Stimulated activated CD8-positive, alpha-beta memory T cell treated with anti-CD3 and anti-CD28 coated beads, Interleukin-7, amount 100 ng/mL, for 48 hours (primary cell): Measurements from ENCODE around the gene GSTK1.

Experiments
- DNase-seq, 2 donors: peaks; one replicate each; pipeline ENCODE4 v3.0.0-alpha.2; 2020; ENCODE audit warnings: low read depth in 1 of 2; ENCODE audit errors: extremely low read depth in 1 of 2

GSTK1 gene

DNA sequence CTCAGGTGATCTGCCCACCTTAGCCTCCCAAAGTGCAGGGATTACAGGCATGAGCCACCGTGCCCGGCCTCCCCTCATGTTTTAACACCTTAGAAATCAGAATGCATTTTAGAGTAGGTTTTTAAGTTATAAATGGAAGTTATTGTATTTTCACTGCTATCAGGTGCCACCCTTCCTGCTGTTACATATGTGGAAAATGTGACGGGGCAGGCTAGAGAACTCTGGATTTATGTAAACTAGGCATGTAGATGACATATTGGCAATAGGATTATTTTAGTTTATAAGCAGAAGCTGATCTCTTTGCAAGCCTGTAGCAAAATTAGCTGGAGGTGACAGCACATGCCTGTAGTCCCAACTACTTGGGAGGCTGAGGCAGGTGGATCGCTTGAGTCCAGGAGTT, 27.1 kb downstream of the GSTK1 start:
- no peak for DNase-seq

DNA sequence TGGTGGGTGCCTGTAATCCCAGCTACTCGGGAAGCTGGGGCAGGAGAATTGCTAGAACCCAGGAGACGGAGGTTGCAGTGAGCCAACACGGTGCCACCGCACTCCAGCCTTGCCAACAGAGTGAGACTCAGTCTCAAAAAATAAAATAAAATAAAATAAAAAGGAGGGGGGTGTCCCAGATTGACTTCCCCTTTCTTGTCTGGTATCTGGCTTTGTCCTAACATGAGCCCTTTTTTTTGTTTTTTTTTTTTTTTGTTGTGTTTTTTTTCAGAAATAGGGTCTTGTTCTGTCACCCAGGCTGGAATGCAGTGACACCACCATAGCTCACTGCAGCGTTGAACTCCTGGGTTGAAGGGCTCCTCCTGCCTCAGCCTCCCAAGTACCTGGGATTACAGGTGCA, 29.6 kb downstream of the GSTK1 start:
- no peak for DNase-seq

DNA sequence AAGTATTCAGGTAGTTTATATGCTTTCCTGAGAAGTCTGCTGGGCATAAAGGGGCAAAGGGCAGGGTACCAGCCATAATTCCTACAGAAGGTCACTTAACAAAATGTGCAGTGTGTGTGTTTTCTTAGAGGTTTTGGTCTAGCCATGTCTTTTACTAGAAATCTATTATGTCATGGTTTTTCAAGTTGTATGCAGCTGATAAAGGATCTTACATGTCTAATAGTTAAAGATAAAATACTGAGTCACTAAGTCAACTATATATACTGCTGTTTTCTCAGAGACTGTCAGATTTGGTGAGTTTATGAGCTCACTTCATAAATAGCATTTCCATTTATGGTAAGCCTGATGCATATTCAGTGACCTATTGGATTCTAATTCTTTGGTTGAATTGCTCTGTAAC, 32.6 kb downstream of the GSTK1 start:
- DNase-seq, result no peak

DNA sequence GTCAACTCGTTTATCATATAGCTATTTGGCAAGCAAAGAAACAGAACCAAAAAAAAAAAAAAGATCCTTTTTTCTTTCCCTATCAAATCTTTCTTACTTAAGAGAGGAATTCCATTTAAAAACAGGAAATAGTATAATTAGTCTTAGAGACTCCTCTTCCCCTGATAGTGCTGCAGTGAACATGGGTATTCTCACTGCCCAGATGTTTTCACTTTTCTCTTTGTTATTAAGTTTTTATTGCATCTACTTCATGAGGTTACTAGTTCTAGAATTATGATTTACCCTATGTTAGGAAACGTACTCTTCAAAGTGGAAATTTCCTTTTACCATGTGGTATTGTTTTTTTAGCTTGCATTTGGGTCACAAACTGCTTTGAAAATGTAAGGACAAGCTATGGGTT, 33.4 kb downstream of the GSTK1 start:
- DNase-seq, result no peak

DNA sequence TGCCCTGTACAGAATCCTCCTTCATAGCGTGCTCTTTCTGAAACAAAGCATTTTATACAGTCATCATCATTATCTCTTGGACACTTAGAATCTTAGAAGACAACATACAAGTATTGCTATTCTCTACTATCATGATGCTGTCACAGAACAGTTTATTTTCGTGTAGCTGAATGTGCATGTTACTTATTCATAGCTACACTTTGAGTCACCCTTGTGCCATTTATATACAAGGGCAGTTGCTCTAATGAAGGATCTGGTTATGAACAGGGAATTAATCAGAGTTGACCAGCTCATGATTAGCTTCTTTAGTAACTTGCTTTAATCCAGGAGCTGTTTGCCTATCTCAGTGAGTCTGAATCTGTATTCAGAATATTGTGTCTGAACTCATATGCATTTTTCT, 36.1 kb downstream of the GSTK1 start:
- DNase-seq, result no peak

DNA sequence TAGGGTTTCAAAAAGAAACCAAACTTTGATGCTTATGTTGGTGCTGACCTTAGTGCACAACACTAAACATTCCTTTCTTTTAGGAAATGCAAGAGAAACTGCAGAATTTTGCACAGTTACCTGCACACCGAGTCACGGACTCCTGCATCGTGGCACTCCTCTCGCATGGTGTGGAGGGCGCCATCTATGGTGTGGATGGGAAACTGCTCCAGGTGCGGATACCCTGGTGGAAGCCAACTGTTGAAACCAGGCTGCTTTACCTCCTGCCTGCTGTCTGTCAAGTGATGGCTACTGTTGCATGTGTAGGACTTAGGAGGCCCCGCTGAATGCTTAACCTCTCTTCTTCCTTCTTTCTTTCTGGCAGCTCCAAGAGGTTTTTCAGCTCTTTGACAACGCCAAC, 36.6 kb downstream of the GSTK1 start:
- peak in 1 of 2 donors; percentile 28 for DNase-seq

DNA sequence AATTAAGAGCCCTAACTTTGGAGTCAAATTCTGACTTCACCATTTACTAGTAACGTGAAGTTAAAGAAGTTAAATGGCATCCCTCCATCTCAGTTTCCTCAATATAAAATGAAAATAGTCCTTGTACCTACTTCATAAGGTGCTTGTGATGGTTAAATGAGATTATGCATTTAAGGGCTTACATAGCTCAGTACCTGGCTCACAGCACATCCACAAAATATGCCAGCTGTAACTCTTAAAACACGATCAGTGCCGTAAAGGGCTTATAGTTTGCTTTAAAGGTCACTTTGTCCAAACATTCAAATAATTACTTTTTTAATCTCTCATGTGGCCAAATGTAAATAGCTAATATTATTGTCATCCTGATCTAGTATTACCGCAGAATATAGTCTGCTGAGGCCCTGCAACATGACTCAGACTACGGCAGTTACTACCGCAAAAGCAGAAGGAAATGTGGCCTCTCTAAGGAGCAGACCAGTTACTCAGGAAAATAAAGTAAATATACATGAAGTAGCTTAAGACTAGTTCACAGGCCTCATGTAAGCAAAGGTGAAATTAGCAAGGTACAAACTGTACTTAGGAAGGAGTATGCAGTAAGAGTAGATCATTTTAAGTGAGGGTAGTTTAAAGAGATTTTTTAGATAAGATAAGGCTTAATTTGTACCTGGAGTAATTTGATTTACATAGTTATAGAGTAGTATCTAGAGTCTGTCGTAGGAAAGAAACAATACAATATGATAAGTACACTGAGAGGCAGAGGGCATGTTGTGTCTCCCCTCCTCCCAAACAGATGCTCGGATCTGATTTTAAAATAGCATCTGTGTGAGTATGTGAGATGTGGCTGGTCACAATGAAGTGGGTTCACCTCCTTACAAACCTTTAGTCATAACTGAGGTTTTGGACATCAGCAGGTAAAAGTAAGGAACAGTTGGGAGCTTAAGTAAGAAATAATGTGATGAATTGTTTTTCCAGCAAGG, 38.0 kb downstream of the GSTK1 start:
- DNase-seq, result no peak

DNA sequence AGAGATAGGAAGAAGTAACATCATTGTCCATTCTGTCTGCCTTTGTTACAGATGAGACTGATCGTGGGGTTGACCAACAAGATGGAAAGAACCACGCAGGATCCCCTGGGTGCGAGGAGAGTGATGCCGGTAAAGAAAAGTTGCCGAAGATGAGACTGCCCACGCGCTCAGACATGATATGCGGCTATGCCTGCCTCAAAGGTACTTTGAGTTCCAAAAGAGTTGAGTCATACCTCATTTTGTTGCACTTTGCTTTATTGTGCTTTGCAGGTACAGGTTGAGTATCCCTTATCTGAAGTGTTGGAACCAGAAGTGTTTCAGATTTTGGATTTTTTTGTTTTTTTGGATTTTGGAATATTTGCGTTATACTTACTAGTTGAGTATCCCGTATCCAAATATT, 40.5 kb downstream of the GSTK1 start:
- no peak for DNase-seq

DNA sequence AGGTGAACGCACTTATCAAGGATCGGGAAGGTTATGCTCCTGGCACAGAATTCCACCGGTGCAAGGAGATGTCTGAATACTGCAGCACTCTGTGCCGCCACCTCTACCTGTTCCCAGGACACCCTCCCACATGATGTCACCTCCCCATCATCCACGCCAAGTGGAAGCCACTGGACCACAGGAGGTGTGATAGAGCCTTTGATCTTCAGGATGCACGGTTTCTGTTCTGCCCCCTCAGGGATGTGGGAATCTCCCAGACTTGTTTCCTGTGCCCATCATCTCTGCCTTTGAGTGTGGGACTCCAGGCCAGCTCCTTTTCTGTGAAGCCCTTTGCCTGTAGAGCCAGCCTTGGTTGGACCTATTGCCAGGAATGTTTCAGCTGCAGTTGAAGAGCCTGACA, 41.7 kb downstream of the GSTK1 start:
- no peak for DNase-seq

DNA sequence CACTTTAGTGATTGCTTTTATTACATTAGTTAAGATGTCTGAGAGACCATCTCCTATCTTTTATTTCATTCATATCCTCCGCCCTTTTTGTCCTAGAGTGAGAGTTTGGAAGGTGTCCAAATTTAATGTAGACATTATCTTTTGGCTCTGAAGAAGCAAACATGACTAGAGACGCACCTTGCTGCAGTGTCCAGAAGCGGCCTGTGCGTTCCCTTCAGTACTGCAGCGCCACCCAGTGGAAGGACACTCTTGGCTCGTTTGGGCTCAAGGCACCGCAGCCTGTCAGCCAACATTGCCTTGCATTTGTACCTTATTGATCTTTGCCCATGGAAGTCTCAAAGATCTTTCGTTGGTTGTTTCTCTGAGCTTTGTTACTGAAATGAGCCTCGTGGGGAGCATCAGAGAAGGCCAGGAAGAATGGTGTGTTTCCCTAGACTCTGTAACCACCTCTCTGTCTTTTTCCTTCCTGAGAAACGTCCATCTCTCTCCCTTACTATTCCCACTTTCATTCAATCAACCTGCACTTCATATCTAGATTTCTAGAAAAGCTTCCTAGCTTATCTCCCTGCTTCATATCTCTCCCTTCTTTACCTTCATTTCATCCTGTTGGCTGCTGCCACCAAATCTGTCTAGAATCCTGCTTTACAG, 42.3 kb downstream of the GSTK1 start:
- DNase-seq, result peak in 1 of 2 donors; percentile 66

DNA sequence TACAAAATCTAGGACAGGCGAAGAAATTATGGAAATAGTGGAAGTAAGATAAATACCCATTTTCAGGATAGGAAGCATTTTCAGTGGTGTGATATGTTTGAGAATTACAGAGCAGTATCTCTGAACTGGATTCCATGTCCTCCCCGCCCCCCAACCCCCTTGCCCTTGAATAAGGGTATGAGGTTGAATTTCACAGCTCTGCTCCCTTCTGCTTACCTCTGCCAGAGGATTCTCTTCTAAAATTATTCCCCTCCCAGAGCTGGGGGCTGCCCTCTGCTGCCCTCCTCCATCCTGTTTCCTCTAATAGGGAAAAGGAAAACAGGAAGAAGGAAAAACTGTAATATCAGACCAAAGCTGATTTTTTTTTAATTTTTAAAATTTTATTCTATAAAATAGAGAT, 45.4 kb downstream of the GSTK1 start:
- no peak for DNase-seq

DNA sequence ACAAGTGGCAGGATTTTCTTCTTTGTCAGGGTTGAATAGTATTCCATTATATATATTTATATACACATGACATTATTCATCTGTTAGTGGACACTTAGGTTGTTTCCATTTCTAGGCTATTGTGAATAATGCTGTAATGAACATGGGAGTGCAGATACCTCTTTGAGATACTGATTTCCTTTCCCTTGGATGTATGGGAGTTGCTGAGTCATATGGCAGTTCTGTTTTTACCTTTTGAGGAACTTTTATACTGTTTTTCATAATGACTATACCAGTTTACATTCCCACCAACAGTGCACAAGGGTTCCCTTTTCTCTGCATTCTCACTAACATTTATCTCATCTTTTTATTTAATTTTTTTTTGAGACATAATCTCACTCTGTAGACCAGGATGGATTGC, 50.9 kb downstream of the GSTK1 start:
- DNase-seq, result no peak

DNA sequence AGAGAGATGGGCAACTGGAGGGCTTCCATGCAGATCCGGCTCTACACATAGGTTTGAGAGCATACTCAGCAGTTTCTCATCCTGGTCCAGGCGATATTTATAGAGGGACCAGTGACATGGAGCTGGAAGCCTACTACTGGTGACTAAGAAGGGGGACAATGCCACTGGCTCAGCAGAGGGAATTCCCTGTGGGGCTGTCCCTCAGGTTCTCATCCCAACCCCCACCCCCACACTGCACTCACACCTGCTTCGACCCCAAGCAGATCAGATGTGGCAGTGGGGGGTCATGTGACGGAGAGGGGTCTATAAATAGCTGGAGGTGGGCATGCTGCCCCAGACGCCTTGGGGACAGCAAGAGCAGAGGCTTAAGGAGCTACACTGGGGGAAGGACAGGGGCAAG, 52.5 kb downstream of the GSTK1 start, which contains the start of gene CLCN1:
CLCN1 (plus strand) TSS at position 336 of the 400 bp plus-strand sequence. CDS start 102 bp downstream, outside the sequence.
- no peak for DNase-seq

DNA sequence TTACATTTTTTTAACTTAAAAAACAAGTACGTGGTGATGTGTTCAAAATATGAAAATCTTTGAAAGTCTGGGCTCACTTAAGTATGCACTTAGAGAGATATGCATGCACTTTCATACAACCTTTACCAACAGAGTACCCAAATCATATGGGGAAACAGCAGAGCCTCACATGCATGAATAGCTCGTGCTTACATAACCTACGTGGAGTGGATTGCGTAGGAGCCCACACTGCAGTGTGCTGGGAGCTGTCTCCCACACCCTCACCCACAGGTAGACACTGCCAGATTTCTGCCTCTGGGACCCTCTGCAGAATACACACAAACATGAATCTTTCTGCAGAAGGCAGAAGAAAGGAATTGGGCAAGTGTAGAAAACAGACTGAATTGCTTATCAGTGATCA, 53.3 kb downstream of the GSTK1 start:
- DNase-seq, result no peak

DNA sequence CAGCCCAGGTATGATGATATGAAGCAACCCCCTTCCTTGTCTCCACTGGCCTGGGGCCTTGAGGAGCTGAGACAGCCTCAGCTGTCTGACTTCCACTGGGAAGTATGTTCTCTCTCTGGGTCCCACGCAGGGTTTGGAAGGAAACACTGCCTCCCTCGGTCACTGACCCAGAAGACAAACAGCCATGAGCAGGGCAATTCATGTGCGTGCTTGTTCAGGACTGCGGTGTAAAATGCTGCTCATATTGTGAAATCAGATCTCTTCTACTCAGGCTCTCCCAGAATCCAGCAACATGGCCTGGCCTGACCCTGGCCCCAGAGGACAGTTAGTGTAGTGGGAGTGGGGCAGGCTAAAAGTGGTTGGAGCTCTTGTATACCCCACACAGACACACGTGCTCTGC, 55.4 kb downstream of the GSTK1 start:
- no peak for DNase-seq
